Measurements from ENCODE around the gene SESN3.
"Not testable (repeated sequence)": the region's sequence is repeated elsewhere in the genome, so short reads cannot be mapped to it uniquely, and the experiment has no call there.

SESN3 gene

GRCh38 chr11:95212609-95213008 is 18.4 kb downstream of the SESN3 start:
- no peak for DNase-seq

GRCh38 chr11:95209535-95209934 is 21.5 kb downstream of the SESN3 start:
- not testable (repeated sequence) for DNase-seq

DNA sequence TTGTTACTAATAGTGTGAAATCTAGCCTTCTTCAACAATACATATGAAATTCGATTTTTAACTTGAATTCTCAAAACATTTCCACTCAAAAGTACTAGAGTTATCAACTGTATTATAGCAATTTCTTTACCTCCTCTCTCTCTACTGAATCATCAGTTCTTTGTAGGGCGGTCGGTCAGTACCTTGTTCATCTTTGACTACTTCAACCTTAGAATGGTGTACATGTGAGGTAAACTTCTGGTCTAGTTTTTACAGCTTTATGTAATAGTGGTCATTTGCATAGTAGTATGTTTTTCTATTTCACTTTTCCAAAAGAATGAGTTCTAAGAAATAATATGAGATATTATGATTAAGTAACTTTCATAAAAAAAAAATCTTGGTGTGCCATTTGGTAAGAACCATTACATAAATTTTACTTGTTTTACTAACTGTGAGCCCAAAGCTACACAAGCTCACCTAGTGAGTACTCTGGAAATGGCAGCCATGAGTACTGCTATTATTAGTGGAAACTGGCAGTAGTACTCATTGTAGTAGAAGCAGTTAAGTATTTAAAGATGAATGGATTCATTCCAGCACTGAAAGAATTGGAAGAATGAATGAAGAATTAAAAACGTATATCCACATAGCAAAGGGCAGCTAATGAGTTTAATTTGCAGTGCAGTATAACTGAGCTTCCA is 30.1 kb downstream of the SESN3 start:
- no peak for DNase-seq

GRCh38 chr11:95195831-95196230 is 35.2 kb downstream of the SESN3 start:
- no peak for DNase-seq

GRCh38 chr11:95193541-95193940 is 37.5 kb downstream of the SESN3 start:
- DNase-seq: no peak

GRCh38 chr11:95192717-95193116 is 38.3 kb downstream of the SESN3 start:
- no peak for DNase-seq

- no peak for DNase-seq
These were observed 43.3 kb downstream of the SESN3 start for GRCh38 chr11:95187723-95188122.

- no peak for DNase-seq
These were observed 48.6 kb downstream of the SESN3 start for GRCh38 chr11:95182397-95182796.

DNA sequence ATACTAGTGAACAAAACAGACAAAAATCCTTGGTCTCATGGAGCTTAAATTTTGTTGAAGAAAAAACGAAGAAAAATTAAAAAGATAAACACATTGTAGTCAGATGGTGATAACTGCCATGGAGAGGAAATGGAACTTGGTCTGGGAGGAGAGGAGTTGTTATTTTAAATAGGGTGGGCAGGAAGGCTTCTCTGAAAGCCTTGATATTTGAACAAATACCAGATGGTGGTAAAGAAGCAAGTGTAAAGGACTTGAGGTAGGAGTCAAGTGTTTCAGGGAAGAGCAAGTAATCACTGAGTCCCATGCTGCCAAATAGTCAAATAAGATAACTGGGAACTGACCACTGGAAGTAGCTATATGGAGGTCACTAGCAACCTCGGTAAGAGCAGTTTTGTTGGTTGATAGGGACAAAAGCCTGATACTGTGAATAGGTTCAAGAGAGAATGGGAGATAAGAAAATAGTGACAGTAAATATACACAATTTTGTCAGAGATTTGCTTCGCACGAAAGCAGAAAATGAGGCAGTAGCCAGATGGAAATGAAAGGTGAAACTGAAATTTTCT is 55.1 kb downstream of the SESN3 start:
- no peak for DNase-seq

GRCh38 chr11:95170294-95170693 is 60.7 kb downstream of the SESN3 start:
- DNase-seq: no peak

GRCh38 chr11:95166781-95167180 is 64.2 kb downstream of the SESN3 start:
- no peak for DNase-seq

- DNase-seq: no peak
These were observed 65.4 kb downstream of the SESN3 start for GRCh38 chr11:95165638-95166037.

DNA sequence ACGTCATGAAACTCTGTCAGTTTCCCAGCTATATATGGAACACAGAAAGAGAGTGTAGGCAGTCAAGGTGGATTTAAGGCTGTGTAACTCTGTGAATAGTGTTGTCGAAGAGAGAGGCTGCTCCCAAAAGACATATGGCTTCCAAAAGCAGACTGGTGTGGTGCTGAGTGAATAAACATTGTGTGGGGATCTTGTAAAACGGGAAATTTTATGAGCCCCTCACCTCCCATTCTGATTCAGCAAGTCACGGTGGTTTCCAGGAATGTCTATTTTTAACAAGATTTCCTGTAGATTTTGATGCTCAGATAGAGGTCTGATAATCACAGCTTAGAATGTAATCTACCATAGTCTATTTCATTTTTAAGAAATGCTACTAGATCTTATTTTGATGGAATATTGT is 67.9 kb downstream of the SESN3 start:
- DNase-seq: no peak

GRCh38 chr11:95161248-95161647 is 69.8 kb downstream of the SESN3 start:
- no peak for DNase-seq

DNA sequence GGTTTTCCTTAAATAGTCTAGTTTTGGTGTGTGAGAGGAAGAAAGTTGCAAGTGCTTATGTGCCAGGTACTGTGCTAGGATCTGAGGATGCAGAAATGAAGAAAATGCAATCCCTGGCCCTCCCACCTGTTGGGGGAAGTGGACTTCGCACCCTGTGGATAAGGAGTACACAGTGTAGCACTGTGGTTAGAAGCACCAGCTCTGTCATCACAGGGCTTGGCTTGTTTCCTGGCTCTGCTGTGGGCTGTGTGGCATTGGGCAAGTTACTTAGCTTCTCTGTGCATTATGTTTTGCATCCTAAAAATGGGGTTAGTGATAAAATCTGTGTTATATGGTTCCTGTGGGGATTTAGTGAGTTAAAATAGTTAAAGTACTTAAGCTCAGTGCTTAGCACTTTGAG is 73.2 kb downstream of the SESN3 start:
- DNase-seq: no peak

- DNase-seq: no peak
These were observed 74.0 kb downstream of the SESN3 start for GRCh38 chr11:95156916-95157541.

DNA sequence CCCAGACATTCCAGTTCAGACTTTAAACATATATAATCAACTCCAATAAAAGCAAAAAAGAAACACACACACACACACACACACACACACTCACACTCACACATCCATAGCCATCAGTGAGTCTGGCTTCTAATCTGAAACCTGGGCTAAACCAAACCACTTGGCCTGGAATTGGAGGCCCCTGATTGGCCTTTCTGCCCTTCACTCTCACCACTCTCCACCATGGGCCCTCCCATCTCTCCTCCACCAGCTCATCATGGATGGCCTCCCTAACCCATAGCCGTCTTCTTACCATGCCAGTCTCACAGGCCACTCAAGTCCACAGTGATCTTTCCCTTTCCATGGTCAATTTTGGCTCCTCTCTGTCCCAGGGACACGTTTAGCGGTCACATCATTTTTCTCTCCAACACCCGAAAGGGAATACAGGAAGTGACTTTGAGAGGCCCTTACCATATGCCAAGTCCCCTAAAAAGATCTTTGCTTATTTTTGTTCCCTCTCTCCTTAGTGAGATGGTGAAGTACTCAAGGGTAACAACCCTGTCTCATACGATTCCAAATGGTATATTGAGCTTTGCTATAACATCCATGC is 74.8 kb downstream of the SESN3 start:
- DNase-seq: no peak

GRCh38 chr11:95155385-95155784 is 75.6 kb downstream of the SESN3 start:
- DNase-seq: no peak

DNA sequence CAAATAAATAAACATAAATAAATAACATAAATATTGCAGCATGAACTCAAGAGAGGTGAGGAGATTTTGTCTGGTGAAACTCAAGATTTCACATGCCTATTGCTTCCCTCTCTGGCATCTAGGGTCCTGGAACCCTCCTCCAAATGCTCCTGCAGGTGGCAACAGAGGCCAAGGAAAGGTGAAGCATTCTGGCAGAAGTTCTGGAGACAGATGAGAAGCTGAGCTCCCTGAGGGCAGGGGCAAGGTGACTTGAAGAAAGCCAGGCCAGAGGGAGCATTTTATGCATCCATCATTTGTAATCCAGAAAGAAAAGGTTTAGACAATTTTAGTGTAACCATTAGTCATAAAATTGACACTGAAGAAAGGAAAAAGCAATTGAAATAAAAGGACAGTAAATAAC is 76.5 kb downstream of the SESN3 start:
- peak; percentile 25 for DNase-seq

DNA sequence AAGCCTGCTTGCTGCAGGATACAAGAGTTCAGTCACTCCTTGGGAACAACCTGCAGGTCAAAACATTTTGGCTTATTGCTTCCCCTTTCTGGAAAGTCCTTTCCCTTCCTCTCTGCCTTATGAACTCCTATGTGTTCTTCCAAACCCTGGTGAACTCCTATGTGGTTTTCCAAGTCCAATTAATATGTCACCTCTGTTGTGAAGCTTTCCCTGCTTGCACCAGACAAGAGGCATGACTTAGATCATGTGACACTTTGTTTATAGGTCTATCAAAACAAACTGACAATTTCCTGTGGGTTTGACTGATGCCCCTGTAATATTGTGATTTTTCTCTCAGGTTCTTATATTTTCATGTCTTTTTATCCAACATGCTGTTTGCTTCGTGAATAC is 77.2 kb downstream of the SESN3 start:
- no peak for DNase-seq

DNA sequence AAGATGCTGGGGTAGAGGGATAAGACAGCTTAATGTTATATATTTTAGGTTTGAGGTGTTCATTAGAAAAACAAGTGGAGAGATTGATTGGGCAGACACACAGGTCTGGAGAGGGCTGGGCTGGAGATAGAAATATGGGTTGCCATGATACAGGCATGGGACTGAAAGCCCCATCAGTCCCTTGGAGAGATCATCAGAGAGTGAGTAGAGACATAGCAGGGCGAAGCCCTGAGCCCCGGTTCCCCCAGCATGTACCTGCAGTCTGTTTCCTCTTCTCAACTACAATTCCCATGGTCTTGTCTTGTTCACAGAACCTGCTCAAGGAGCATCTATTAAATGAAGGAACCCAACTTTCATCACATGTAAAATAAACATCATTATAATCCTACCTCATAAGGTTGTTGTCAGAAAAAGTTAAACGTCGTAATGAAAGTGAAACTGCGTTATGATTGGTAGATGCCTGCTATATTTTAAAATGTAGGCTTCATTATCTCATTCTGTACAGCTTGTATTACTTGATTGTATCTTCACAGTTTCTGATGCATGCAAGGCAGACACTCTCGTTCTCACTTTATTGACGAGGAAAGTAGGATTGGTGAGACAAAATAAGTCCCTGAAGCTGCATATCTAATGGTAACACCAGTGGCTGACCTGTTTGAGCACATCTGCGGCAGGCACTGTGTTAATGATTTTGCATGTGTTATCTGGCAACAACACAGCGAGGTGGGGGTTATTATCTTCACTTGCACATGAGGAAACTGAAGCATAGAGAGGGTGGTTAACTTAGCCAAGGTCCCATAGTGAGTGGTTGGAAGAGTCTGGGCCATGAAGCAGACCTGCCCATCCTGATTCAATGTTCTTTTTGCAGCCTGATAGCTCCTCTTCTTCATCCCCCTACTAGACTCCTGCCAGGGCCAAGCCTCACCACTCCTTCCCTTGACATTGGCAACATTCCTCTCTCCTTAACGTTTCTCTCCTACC is 77.8 kb downstream of the SESN3 start:
- no peak for DNase-seq

DNA sequence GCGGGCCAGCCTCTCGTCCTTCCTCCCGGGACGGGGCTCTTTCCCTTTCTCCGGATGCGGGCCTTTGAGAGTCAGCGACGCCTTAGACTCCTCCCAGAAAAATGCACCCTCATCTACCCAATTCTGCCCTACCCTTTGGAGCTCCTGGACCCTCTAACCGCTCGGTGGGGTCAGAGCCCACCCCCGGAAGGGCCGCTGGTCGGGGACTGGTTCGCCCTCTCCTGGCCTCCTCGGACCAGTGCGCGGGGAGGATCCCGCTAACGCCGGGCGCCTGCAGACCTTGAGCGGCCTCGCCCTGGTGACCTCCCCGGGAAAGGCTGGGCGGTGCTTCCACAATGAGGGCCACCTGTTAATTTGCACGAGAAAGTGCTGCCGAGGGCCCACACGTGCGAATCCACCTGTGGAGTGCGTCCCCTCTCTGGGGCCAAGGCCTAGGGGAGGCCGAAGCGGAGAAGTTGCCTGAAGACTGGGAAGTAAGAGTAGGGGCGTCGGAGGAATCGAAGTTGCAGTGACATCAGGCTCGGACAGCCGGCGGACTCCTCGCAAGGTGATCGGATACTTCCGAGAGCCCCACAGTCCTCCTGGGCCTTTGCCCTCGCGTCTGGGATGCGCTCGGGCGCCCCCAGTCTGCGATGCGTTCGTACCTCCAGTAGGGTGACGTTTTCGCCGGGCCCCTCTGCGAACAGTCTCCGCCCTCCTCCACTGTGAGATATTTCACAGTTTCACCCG is 79.9 kb downstream of the SESN3 start:
- DNase-seq: peak; percentile 84
